ENCODE measurements around the gene SLC16A7.

GRCh38 chr12:59600171-59600570 lies 4.3 kb downstream of the SLC16A7 start:
- TF ChIP-seq CTCF (conservative IDR thresholded peaks at IDR 0.05 in 1 of 2, IDR thresholded peaks at IDR 0.05 in 1 of 2; ENCODE audit: extremely low read depth in 1 of 2, insufficient read depth in 1 of 2, low read depth in 1 of 2, low read length in 2 of 2) (no peak), EZH2 (IDR thresholded peaks at IDR 0.05; ENCODE audit: borderline replicate concordance, low read length) (no peak)

Measured in mammary epithelial cell (primary cell).